ENCODE measurements around the gene GABRB3. TPM values are rescaled to one million over a fixed set of nuclear protein-coding genes. Genes with fewer than 3 reads are reported as not detected.
A peak's percentile ranks its signal among the peaks of the same experiment; 100 is the strongest.

Gene GABRB3
- total RNA-seq, 1 donor from 2014 or later = 47.9 TPM

DNA sequence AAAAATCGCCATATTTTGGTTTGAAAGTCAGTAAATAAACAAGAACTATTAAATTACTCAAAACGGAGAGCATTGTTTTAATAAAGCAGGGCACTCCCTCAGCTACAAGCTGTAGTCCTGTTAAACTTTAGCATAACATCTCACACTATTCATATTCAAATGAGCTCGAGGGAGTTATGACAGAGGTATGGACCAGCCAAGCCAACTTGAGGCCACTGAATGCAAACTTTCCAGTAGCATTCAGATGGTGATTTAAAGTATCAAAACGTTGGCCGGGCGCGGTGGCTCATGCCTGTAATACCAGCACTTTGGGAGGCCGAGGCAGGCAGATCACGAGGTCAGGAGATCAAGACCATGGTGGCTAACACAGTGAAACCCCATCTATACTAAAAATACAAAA, 132.9 kb downstream of the GABRB3 start:
- H3K27ac Mint-ChIP-seq (ENCODE audit: unreplicated experiment) = no peak overlapping the region
- FAIRE-seq = no peak

DNA sequence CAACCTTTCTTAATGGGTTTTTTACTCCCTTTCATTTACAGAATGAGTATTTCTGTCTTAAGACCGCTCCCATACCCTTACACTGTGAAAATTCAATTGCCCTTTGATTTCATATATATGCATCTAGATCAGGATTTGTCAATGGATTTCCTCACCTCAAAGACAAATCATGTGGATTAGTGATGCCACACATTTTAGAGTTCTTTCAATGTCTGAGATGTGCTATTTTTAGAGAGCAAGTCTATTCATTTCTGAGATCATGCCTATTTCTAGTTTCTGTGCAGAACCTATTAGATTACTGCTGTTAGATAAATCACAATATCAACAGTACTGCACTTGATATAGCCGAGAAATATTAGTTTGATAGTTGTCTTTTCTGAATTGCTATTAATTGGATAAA, 137.3 kb downstream of the GABRB3 start:
- Mint-ChIP-seq H3K9me3 (ENCODE audit: unreplicated experiment) (no peaks in the 10 kb centered on the region), H3K36me3 (ENCODE audit: low read depth, unreplicated experiment) (peaks cover 2% of the 10 kb centered on the region), H3K27me3 (ENCODE audit: low read depth, unreplicated experiment) (peaks cover 2% of the 10 kb centered on the region), H3K4me1 (ENCODE audit: low read depth, unreplicated experiment) (peaks cover 21% of the 10 kb centered on the region), H3K27ac (ENCODE audit: unreplicated experiment) (no peak overlapping the region), H3K4me3 (ENCODE audit: unreplicated experiment) (no peak overlapping the region)
- Histone ChIP-seq H3K9ac (ENCODE audit: low read length) (no peak overlapping the region), H3K4me2 (ENCODE audit: low read length) (no peak overlapping the region), H2AFZ (ENCODE audit: low read depth, low read length) (no peak overlapping the region), H3K27me3 (ENCODE audit: insufficient read depth, low read length) (no peaks in the 10 kb centered on the region), H3K4me3 (ENCODE audit: insufficient read depth, low read depth, low read length) (no peak overlapping the region), H3K9me3 (ENCODE audit: insufficient read depth, low read depth, low read length) (peaks cover 3% of the 10 kb centered on the region), H3K36me3 (ENCODE audit: insufficient read depth, low read length) (no peaks in the 10 kb centered on the region), H4K20me1 (ENCODE audit: insufficient read depth, low read length) (no peaks in the 10 kb centered on the region), H3K4me1 (ENCODE audit: insufficient read depth, low read length) (no peaks in the 10 kb centered on the region), H3K27ac (ENCODE audit: low read depth, low read length) (no peak overlapping the region), H3K79me2 (ENCODE audit: insufficient read depth, low read length) (no peaks in the 10 kb centered on the region)
- DNase-seq (ENCODE audit: low read depth) (no peak), FAIRE-seq (no peak)
- no peak for TF ChIP-seq EZH2 (IDR thresholded peaks at IDR 0.05; ENCODE audit: insufficient read depth, low read length)
- TF ChIP-seq, protein P1, sequence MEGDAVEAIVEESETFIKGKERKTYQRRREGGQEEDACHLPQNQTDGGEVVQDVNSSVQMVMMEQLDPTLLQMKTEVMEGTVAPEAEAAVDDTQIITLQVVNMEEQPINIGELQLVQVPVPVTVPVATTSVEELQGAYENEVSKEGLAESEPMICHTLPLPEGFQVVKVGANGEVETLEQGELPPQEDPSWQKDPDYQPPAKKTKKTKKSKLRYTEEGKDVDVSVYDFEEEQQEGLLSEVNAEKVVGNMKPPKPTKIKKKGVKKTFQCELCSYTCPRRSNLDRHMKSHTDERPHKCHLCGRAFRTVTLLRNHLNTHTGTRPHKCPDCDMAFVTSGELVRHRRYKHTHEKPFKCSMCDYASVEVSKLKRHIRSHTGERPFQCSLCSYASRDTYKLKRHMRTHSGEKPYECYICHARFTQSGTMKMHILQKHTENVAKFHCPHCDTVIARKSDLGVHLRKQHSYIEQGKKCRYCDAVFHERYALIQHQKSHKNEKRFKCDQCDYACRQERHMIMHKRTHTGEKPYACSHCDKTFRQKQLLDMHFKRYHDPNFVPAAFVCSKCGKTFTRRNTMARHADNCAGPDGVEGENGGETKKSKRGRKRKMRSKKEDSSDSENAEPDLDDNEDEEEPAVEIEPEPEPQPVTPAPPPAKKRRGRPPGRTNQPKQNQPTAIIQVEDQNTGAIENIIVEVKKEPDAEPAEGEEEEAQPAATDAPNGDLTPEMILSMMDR (IDR thresholded peaks at IDR 0.05; ENCODE audit: insufficient read depth, low read depth, low read length) = no peak

More for the DNA sequence above, 132.9 kb downstream of the GABRB3 start:
- Mint-ChIP-seq H3K4me3 (ENCODE audit: unreplicated experiment) (no peak overlapping the region), H3K36me3 (ENCODE audit: low read depth, unreplicated experiment) (peaks cover 7% of the 10 kb centered on the region), H3K27me3 (ENCODE audit: low read depth, unreplicated experiment) (peaks cover 2% of the 10 kb centered on the region), H3K4me1 (ENCODE audit: low read depth, unreplicated experiment) (peaks cover 17% of the 10 kb centered on the region), H3K9me3 (ENCODE audit: unreplicated experiment) (peaks cover 3% of the 10 kb centered on the region)
- H3K9me3 ChIP-seq (ENCODE audit: insufficient read depth, low read depth, low read length) = peaks cover 3% of the 10 kb centered on the region
- no peak overlapping the region for H3K27ac ChIP-seq (ENCODE audit: low read depth, low read length)
- H3K4me1 ChIP-seq (ENCODE audit: insufficient read depth, low read length) = no peaks in the 10 kb centered on the region
- no peak overlapping the region for H2AFZ ChIP-seq (ENCODE audit: low read depth, low read length)
- TF ChIP-seq, protein P1 (IDR thresholded peaks at IDR 0.05; ENCODE audit: insufficient read depth, low read depth, low read length) = no peak
- no peak for TF ChIP-seq EZH2 (IDR thresholded peaks at IDR 0.05; ENCODE audit: insufficient read depth, low read length)
- H3K9ac ChIP-seq (ENCODE audit: low read length) = no peak overlapping the region
- no peaks in the 10 kb centered on the region for H3K27me3 ChIP-seq (ENCODE audit: insufficient read depth, low read length)
- H4K20me1 ChIP-seq (ENCODE audit: insufficient read depth, low read length) = no peaks in the 10 kb centered on the region
- H3K4me2 ChIP-seq (ENCODE audit: low read length) = no peak overlapping the region
- no peaks in the 10 kb centered on the region for H3K79me2 ChIP-seq (ENCODE audit: insufficient read depth, low read length)
- H3K36me3 ChIP-seq (ENCODE audit: insufficient read depth, low read length) = no peaks in the 10 kb centered on the region
- DNase-seq (ENCODE audit: low read depth) = no peak
- no peak overlapping the region for H3K4me3 ChIP-seq (ENCODE audit: insufficient read depth, low read depth, low read length)

DNA sequence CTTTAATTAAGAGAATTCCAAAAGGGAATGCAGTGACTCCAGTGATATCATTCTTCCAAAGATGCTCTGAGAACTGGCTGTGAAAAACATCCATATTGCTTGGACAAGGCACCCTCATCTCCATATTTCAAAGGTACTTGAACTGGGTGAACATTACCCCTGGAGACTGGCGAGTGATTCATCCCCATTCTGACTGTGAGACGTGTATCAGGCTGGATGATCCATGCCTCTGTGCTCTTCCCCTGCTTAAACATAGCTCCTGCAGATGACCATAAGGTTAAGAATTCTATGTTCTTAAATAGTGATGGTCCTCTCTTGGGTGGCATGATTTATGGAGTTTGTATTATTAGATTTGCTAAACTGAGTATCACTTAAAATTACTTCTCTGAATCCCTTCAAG, 137.8 kb downstream of the GABRB3 start:
- Histone ChIP-seq H3K79me2 (ENCODE audit: insufficient read depth, low read length) (no peaks in the 10 kb centered on the region), H3K36me3 (ENCODE audit: insufficient read depth, low read length) (no peaks in the 10 kb centered on the region), H3K4me3 (ENCODE audit: insufficient read depth, low read depth, low read length) (no peak overlapping the region), H2AFZ (ENCODE audit: low read depth, low read length) (no peak overlapping the region), H3K9me3 (ENCODE audit: insufficient read depth, low read depth, low read length) (peaks cover 3% of the 10 kb centered on the region), H3K27me3 (ENCODE audit: insufficient read depth, low read length) (no peaks in the 10 kb centered on the region), H4K20me1 (ENCODE audit: insufficient read depth, low read length) (no peaks in the 10 kb centered on the region), H3K9ac (ENCODE audit: low read length) (no peak overlapping the region), H3K4me2 (ENCODE audit: low read length) (no peak overlapping the region), H3K27ac (ENCODE audit: low read depth, low read length) (no peak overlapping the region), H3K4me1 (ENCODE audit: insufficient read depth, low read length) (no peaks in the 10 kb centered on the region)
- Mint-ChIP-seq H3K4me3 (ENCODE audit: unreplicated experiment) (no peak overlapping the region), H3K27me3 (ENCODE audit: low read depth, unreplicated experiment) (peaks cover 2% of the 10 kb centered on the region), H3K4me1 (ENCODE audit: low read depth, unreplicated experiment) (peaks cover 21% of the 10 kb centered on the region), H3K27ac (ENCODE audit: unreplicated experiment) (peak overlapping the region; percentile 92), H3K36me3 (ENCODE audit: low read depth, unreplicated experiment) (peaks cover 2% of the 10 kb centered on the region), H3K9me3 (ENCODE audit: unreplicated experiment) (no peaks in the 10 kb centered on the region)
- DNase-seq (ENCODE audit: low read depth) = no peak
- TF ChIP-seq EZH2 (IDR thresholded peaks at IDR 0.05; ENCODE audit: insufficient read depth, low read length) = no peak
- TF ChIP-seq, protein P1 (IDR thresholded peaks at IDR 0.05; ENCODE audit: insufficient read depth, low read depth, low read length) = no peak
- no peak for FAIRE-seq

All from astrocyte (in vitro differentiated cells and primary cell).